H9 (cell line): ENCODE data around the gene SEPTIN3. TPM values are rescaled to one million over a fixed set of nuclear protein-coding genes. Genes with fewer than 3 reads are reported as not detected.

Experiments
- DNase-seq: peaks from one replicate; pipeline ENCODE4 v3.0.0-alpha.2; 2017
- H2AFZ ChIP-seq: one replicate; pipeline ENCODE4 v1.6.1; 2013; ENCODE audit warnings: mild to moderate bottlenecking, low read length, control low read depth, moderate library complexity
- H2AK5ac ChIP-seq: 2 replicates; pipeline ENCODE4 v1.6.1; 2013; ENCODE audit warnings: low read length, control low read depth, mixed read lengths; ENCODE audit not compliant: insufficient read length
- H2BK120ac ChIP-seq: one replicate; pipeline ENCODE4 v1.6.1; 2013; ENCODE audit warnings: low read depth, mild to moderate bottlenecking, low read length, control low read depth, inconsistent platforms; ENCODE audit not compliant: poor library complexity, severe bottlenecking
- H2BK12ac ChIP-seq: 2 replicates; pipeline ENCODE4 v1.6.1; 2013; ENCODE audit warnings: low read length, control low read depth, mixed read lengths, low read depth; ENCODE audit not compliant: insufficient read length
- H2BK15ac ChIP-seq: 2 replicates; pipeline ENCODE4 v1.6.1; 2013; ENCODE audit warnings: low read depth, low read length, control low read depth
- H2BK20ac ChIP-seq: one replicate; pipeline ENCODE4 v1.6.1; 2013; ENCODE audit warnings: low read depth, mild to moderate bottlenecking, low read length, control low read depth, inconsistent platforms; ENCODE audit not compliant: poor library complexity, severe bottlenecking
- H2BK5ac ChIP-seq: 2 replicates; pipeline ENCODE4 v1.6.1; 2013; ENCODE audit warnings: low read length, control low read depth, mixed read lengths; ENCODE audit not compliant: insufficient read length
- H3K14ac ChIP-seq: 2 replicates; pipeline ENCODE4 v1.6.1; 2013; ENCODE audit warnings: low read length, control low read depth; ENCODE audit not compliant: insufficient read depth
- H3K18ac ChIP-seq: 2 replicates; pipeline ENCODE4 v1.6.1; 2013; ENCODE audit warnings: low read depth, mild to moderate bottlenecking, mixed read lengths, low read length, control low read depth; ENCODE audit not compliant: insufficient read length
- H3K23ac ChIP-seq: 2 replicates; pipeline ENCODE4 v1.6.1; 2013; ENCODE audit warnings: low read length, control low read depth, mixed read lengths, low read depth; ENCODE audit not compliant: insufficient read length
- H3K23me2 ChIP-seq: 2 replicates; pipeline ENCODE4 v1.6.1; 2013; ENCODE audit warnings: low read depth, mild to moderate bottlenecking, mixed read lengths, low read length, control low read depth; ENCODE audit not compliant: insufficient read length, poor library complexity, severe bottlenecking
- H3K27ac ChIP-seq: 2 replicates; pipeline ENCODE4 v1.5.1; 2013; ENCODE audit warnings: low read length, control low read depth, mixed read lengths, low read depth; ENCODE audit not compliant: insufficient read length
- H3K27me3 ChIP-seq: 2 replicates; pipeline ENCODE4 v1.6.1; 2013; ENCODE audit warnings: low read length, control low read depth, inconsistent platforms; ENCODE audit not compliant: insufficient read depth
- H3K4ac ChIP-seq: 2 replicates; pipeline ENCODE4 v1.6.1; 2013; ENCODE audit warnings: low read depth, mild to moderate bottlenecking, control low read depth, inconsistent platforms, low read length, moderate library complexity
- H3K4me1 ChIP-seq: 2 replicates; pipeline ENCODE4 v1.6.1; 2013; ENCODE audit warnings: low read length, control low read depth, inconsistent platforms; ENCODE audit not compliant: insufficient read depth
- H3K4me2 ChIP-seq: 2 replicates; pipeline ENCODE4 v1.6.1; 2013; ENCODE audit warnings: low read length, control low read depth, mixed read lengths; ENCODE audit not compliant: insufficient read length, insufficient read depth
- H3K56ac ChIP-seq: 2 replicates; pipeline ENCODE4 v1.6.1; 2013; ENCODE audit warnings: low read depth, mild to moderate bottlenecking, mixed read lengths, low read length, control low read depth; ENCODE audit not compliant: insufficient read length
- H3K79me1 ChIP-seq: 2 replicates; pipeline ENCODE4 v1.6.1; 2013; ENCODE audit warnings: low read depth, mild to moderate bottlenecking, moderate library complexity, low read length, control low read depth, inconsistent platforms; ENCODE audit not compliant: insufficient read depth, poor library complexity, severe bottlenecking
- H3K79me2 ChIP-seq: 2 replicates; pipeline ENCODE4 v1.6.1; 2013; ENCODE audit warnings: low read length, control low read depth, inconsistent platforms; ENCODE audit not compliant: insufficient read depth
- H3K9ac ChIP-seq: 2 replicates; pipeline ENCODE4 v1.6.1; 2013; ENCODE audit warnings: low read length, control low read depth, mixed read lengths; ENCODE audit not compliant: insufficient read length; ENCODE audit errors: extremely low read depth
- H3K9me3 ChIP-seq: one replicate; pipeline ENCODE4 v1.6.1; 2013; ENCODE audit warnings: low read depth, low read length, inconsistent platforms; ENCODE audit not compliant: control insufficient read depth
- H3T11ph ChIP-seq: one replicate; pipeline ENCODE4 v1.6.1; 2013; ENCODE audit warnings: mild to moderate bottlenecking, low read length, control low read depth, inconsistent platforms
- H4K20me1 ChIP-seq: one replicate; pipeline ENCODE4 v1.6.1; 2013; ENCODE audit not compliant: control insufficient read depth, insufficient read length, insufficient read depth
- H4K5ac ChIP-seq: 2 replicates; pipeline ENCODE4 v1.6.1; 2013; ENCODE audit warnings: low read depth, mild to moderate bottlenecking, mixed read lengths, low read length, control low read depth; ENCODE audit not compliant: insufficient read length
- H4K8ac ChIP-seq: replicated peaks from 2 replicates; pipeline ENCODE4 v1.6.1; 2013; ENCODE audit warnings: low read length, control low read depth, mixed read lengths, low read depth; ENCODE audit not compliant: insufficient read length
- H4K91ac ChIP-seq: 2 replicates; pipeline ENCODE4 v1.6.1; 2013; ENCODE audit warnings: low read depth, mild to moderate bottlenecking, moderate library complexity, mixed read lengths, low read length, control low read depth; ENCODE audit not compliant: insufficient read length
- H3K27ac Mint-ChIP-seq, 3 experiments: 2 replicates in 2 of 3; 3 replicates in 1 of 3; pipeline ENCODE4 v1.8.0; 2020 to 2021; ENCODE audit warnings: mixed read lengths in 3 of 3, mild to moderate bottlenecking in 1 of 3, moderate library complexity in 1 of 3
- H3K27me3 Mint-ChIP-seq: 2 replicates; pipeline ENCODE4 v1.8.0; 2021; ENCODE audit warnings: low read depth, mild to moderate bottlenecking, moderate library complexity, mixed read lengths
- H3K36me3 Mint-ChIP-seq, 3 experiments: 2 replicates in 2 of 3; 3 replicates in 1 of 3; pipeline ENCODE4 v1.8.0; 2020 to 2021; ENCODE audit warnings: low read depth in 3 of 3, mixed read lengths in 3 of 3; ENCODE audit not compliant: insufficient read depth in 1 of 3
- H3K4me1 Mint-ChIP-seq, 2 experiments: 2 replicates each; pipeline ENCODE4 v1.8.0; 2020; ENCODE audit warnings: mixed read lengths in 2 of 2
- H3K4me3 Mint-ChIP-seq, 2 experiments: 2 replicates in 1 of 2; 3 replicates in 1 of 2; pipeline ENCODE4 v1.8.0; 2020 to 2021; ENCODE audit warnings: mild to moderate bottlenecking in 2 of 2, mixed read lengths in 2 of 2, moderate library complexity in 1 of 2
- H3K9me3 Mint-ChIP-seq, 2 experiments: 2 replicates in 1 of 2; 3 replicates in 1 of 2; pipeline ENCODE4 v1.8.0; 2020; ENCODE audit warnings: mild to moderate bottlenecking in 2 of 2, mixed read lengths in 2 of 2, moderate library complexity in 1 of 2
- CTCF ChIP-seq: fragments of 200-600 bp; sonication (generic); conservative IDR thresholded peaks from 3 replicates; pipeline ENCODE4 v1.8.0; 2021; ENCODE audit warnings: antibody characterized with exemption, mild to moderate bottlenecking
- WGBS: extraction: QIAGEN DNeasy Blood & Tissue Kit; methylation state at CpG from one replicate; pipeline ENCODE4 v1.1.7; 2013; ENCODE audit warnings: missing lambda C conversion rate, low lambda C conversion rate, mixed read lengths; ENCODE audit not compliant: insufficient read length; ENCODE audit errors: extremely low coverage; 5-methylcytosine and 5-hydroxymethylcytosine counted together
- total RNA-seq: library from RNA; stranded (reverse); gene quantifications from 2 replicates; pipeline ENCODE4 v1.2.1, GENCODE V29; 2021

Gene SEPTIN3
- total RNA-seq, 1 experiment from 2014 or later: 33.3 TPM

- no CpG with 5 or more reads among the region's 2 CpGs for WGBS
- H3K27ac Mint-ChIP-seq: no peak overlapping the region
- no peak overlapping the region for H2BK5ac ChIP-seq
- no peak overlapping the region for H2BK20ac ChIP-seq
- no peak overlapping the region for H3K14ac ChIP-seq
- no peak overlapping the region for H3K56ac ChIP-seq
- no peak overlapping the region for H2AK5ac ChIP-seq
- no peak overlapping the region for H3K4me3 Mint-ChIP-seq
- H3K23ac ChIP-seq: no peak overlapping the region
- H2AFZ ChIP-seq: no peak overlapping the region
- peaks cover 2 to 3% (median 3%) of the 10 kb centered on the region in 3 experiments; a peak in 2 of 7 replicates for H3K36me3 Mint-ChIP-seq
- no peak overlapping the region for H3K27ac ChIP-seq
- H4K20me1 ChIP-seq: no peaks in the 10 kb centered on the region
- H3T11ph ChIP-seq: no peak overlapping the region
- DNase-seq: no peak
- peaks cover 28% of the 10 kb centered on the region for H3K27me3 Mint-ChIP-seq
- H4K5ac ChIP-seq: no peak overlapping the region
- no peak overlapping the region for H2BK15ac ChIP-seq
- H2BK120ac ChIP-seq: no peak overlapping the region
- H3K79me1 ChIP-seq: no peaks in the 10 kb centered on the region
- H4K91ac ChIP-seq: no peak overlapping the region
- TF ChIP-seq CTCF: no peak
- peaks cover 2% of the 10 kb centered on the region; the same call in 1 of the 2 replicates for H3K4me1 ChIP-seq
- no peaks in the 10 kb centered on the region for H3K23me2 ChIP-seq
- no peaks in the 10 kb centered on the region for H3K9me3 ChIP-seq
- H3K9ac ChIP-seq: no peak overlapping the region
- no peak overlapping the region for H4K8ac ChIP-seq
- H2BK12ac ChIP-seq: no peak overlapping the region
- peaks cover 33 to 43% of the 10 kb centered on the region in 2 experiments for H3K4me1 Mint-ChIP-seq
- no peak overlapping the region for H3K4me2 ChIP-seq
- no peak overlapping the region for H3K4ac ChIP-seq
- peaks cover 4 to 5% of the 10 kb centered on the region in 2 experiments; a peak in 4 of 5 replicates for H3K9me3 Mint-ChIP-seq
- no peaks in the 10 kb centered on the region; the same call in 1 of the 2 replicates for H3K27me3 ChIP-seq
- no peak overlapping the region for H3K18ac ChIP-seq
- no peaks in the 10 kb centered on the region for H3K79me2 ChIP-seq
Observed at GRCh38 chr22:41966225-41966606, 3.0 kb upstream of the SEPTIN3 start.
